Measurements from ENCODE around the gene ERGIC1. TPM values are rescaled to one million over a fixed set of nuclear protein-coding genes. Genes with fewer than 3 reads are reported as not detected.

The ERGIC1 gene
- total and polyA plus RNA-seq, 2 experiments from 2014 or later, result 25.2 to 92.2 TPM

GRCh38 chr5:172860520-172861443, 26.7 kb downstream of the ERGIC1 start:
- H3K4me1 ChIP-seq (ENCODE audit: insufficient read depth), result peaks cover 14% of the 10 kb centered on the region
- Mint-ChIP-seq H3K9me3 (no peaks in the 10 kb centered on the region), H3K4me3 (no peak overlapping the region), H3K27ac (peak overlapping the region; percentile 83; the same call in 1 of the 2 replicates), H3K4me1 (peaks cover 45% of the 10 kb centered on the region), H3K36me3 (ENCODE audit: low read depth) (peaks cover 13% of the 10 kb centered on the region), H3K27me3 (ENCODE audit: insufficient read depth, low read depth, poor library complexity) (peaks cover 5% of the 10 kb centered on the region)
- no peaks in the 10 kb centered on the region; the same call in 1 of the 2 replicates for H3K36me3 ChIP-seq (ENCODE audit: insufficient read depth)
- no peak overlapping the region for H2AFZ ChIP-seq
- no peaks in the 10 kb centered on the region for H3K9me2 ChIP-seq (ENCODE audit: insufficient read depth)
- TF ChIP-seq CTCF (conservative IDR thresholded peaks at IDR 0.05; ENCODE audit: low read depth in 2 of 2) (no peak), STAT1 (IDR thresholded peaks at IDR 0.05; ENCODE audit: unreplicated experiment) (no peak), ETS1 (IDR thresholded peaks at IDR 0.05) (no peak), REST (IDR thresholded peaks at IDR 0.05; ENCODE audit: unreplicated experiment) (no peak), JUNB (IDR thresholded peaks at IDR 0.05; ENCODE audit: unreplicated experiment) (no peak), EZH2 (IDR thresholded peaks at IDR 0.05; ENCODE audit: low read depth, unreplicated experiment) (no peak), ZNF462 (CRISPR knock-in tag; IDR thresholded peaks at IDR 0.05) (no peak), EZH2phosphoT487 (IDR thresholded peaks at IDR 0.05; ENCODE audit: unreplicated experiment) (no peak), NANOG (IDR thresholded peaks at IDR 0.05; ENCODE audit: borderline replicate concordance) (no peak), ZNF331 (CRISPR knock-in tag; IDR thresholded peaks at IDR 0.05; ENCODE audit: low read depth) (no peak), ZNF114 (CRISPR knock-in tag; IDR thresholded peaks at IDR 0.05) (no peak), CREB1 (CRISPR knock-in tag; IDR thresholded peaks at IDR 0.05; ENCODE audit: low read depth) (no peak)
- DNase-seq (ENCODE audit: low spot score) (no peak), ATAC-seq (0 out of 3 replicates have a peak, but pooled peaks have one; percentile 16)
- H3K27me3 ChIP-seq (ENCODE audit: insufficient read depth), result no peaks in the 10 kb centered on the region
- H3K4me2 ChIP-seq, result no peak overlapping the region
- no peaks in the 10 kb centered on the region for H3F3A ChIP-seq (replicated peaks; ENCODE audit: low read depth)
- no peak overlapping the region for H3K27ac ChIP-seq (ENCODE audit: low read depth)
- H3K79me2 ChIP-seq (replicated peaks; ENCODE audit: insufficient read depth), result peaks cover 74% of the 10 kb centered on the region
- H4K20me1 ChIP-seq (replicated peaks; ENCODE audit: insufficient read depth), result peaks cover 49% of the 10 kb centered on the region
- no peak overlapping the region for H3K4me3 ChIP-seq
